PFSK-1 (cell line): ENCODE results near the gene ATM.

ENCODE experiments used
- FOXP2 ChIP-seq: optimal IDR thresholded peaks from 2 replicates; pipeline ENCODE3; 2011; ENCODE audit warnings: borderline replicate concordance, control low read depth, inconsistent platforms; ENCODE audit not compliant: insufficient read depth; ENCODE audit errors: extremely low read length, extremely low read depth
- POLR2AphosphoS5 ChIP-seq: IDR thresholded peaks from 2 replicates; pipeline ENCODE4 v1.6.1; 2012; ENCODE audit warnings: low read depth, mild to moderate bottlenecking, control low read depth, low read length, moderate library complexity
- SIN3A ChIP-seq: IDR thresholded peaks from 2 replicates; pipeline ENCODE4 v1.6.1; 2012; ENCODE audit warnings: mild to moderate bottlenecking, low read length, moderate library complexity, borderline replicate concordance; ENCODE audit not compliant: insufficient read depth
- TAF1 ChIP-seq: IDR thresholded peaks from 2 replicates; pipeline ENCODE4 v1.6.1; 2012; ENCODE audit warnings: low read length, control low read depth, borderline replicate concordance; ENCODE audit not compliant: insufficient read depth
- TF ChIP-seq, protein P1 (sequence below), 2 experiments: IDR thresholded peaks; 2 replicates each; pipeline versions ENCODE4 v1.6.1 to v1.8.0; 2011 to 2012; ENCODE audit warnings: low read depth in 2 of 2, low read length in 2 of 2, control low read depth in 1 of 2, inconsistent platforms in 1 of 2, mild to moderate bottlenecking in 1 of 2, moderate library complexity in 1 of 2; ENCODE audit not compliant: insufficient read depth in 1 of 2

The ATM gene

DNA sequence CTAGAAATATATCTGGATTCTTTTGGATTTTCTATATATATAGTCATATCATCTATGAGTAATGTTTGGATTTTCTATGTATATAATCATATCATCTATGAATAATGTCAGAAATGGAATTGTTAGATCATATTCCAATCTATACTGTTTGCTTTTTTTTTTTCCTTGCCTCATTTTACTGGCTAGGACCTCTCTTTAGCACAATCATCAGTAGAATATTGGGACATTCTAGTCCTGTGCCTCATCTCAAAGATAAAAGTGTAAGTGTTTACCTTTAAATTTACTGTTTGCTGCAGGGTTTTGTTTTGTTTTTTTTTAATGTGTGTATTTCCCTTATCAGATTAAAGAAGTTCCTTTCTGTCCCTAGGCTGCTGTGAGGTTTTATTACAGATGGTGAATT, 147.4 kb downstream of the ATM start:
- no peak for TF ChIP-seq SIN3A
- TF ChIP-seq POLR2AphosphoS5 = no peak
- no peak for TF ChIP-seq FOXP2
- TF ChIP-seq, protein P1, sequence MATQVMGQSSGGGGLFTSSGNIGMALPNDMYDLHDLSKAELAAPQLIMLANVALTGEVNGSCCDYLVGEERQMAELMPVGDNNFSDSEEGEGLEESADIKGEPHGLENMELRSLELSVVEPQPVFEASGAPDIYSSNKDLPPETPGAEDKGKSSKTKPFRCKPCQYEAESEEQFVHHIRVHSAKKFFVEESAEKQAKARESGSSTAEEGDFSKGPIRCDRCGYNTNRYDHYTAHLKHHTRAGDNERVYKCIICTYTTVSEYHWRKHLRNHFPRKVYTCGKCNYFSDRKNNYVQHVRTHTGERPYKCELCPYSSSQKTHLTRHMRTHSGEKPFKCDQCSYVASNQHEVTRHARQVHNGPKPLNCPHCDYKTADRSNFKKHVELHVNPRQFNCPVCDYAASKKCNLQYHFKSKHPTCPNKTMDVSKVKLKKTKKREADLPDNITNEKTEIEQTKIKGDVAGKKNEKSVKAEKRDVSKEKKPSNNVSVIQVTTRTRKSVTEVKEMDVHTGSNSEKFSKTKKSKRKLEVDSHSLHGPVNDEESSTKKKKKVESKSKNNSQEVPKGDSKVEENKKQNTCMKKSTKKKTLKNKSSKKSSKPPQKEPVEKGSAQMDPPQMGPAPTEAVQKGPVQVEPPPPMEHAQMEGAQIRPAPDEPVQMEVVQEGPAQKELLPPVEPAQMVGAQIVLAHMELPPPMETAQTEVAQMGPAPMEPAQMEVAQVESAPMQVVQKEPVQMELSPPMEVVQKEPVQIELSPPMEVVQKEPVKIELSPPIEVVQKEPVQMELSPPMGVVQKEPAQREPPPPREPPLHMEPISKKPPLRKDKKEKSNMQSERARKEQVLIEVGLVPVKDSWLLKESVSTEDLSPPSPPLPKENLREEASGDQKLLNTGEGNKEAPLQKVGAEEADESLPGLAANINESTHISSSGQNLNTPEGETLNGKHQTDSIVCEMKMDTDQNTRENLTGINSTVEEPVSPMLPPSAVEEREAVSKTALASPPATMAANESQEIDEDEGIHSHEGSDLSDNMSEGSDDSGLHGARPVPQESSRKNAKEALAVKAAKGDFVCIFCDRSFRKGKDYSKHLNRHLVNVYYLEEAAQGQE (IDR thresholded peaks at IDR 0.05; ENCODE audit: insufficient read depth in 1 of 2, low read depth in 2 of 2, low read length in 2 of 2) = no peak
- no peak for TF ChIP-seq TAF1

GRCh38 chr11:108370990-108371389, 148.1 kb downstream of the ATM start:
- TF ChIP-seq, protein P1 (IDR thresholded peaks at IDR 0.05; ENCODE audit: insufficient read depth in 1 of 2, low read depth in 2 of 2, low read length in 2 of 2) = no peak
- TF ChIP-seq TAF1 (no peak), SIN3A (no peak), POLR2AphosphoS5 (no peak), FOXP2 (no peak)

- TF ChIP-seq TAF1 (no peak), FOXP2 (no peak), SIN3A (no peak), POLR2AphosphoS5 (no peak)
- TF ChIP-seq, protein P1 (IDR thresholded peaks at IDR 0.05; ENCODE audit: insufficient read depth in 1 of 2, low read depth in 2 of 2, low read length in 2 of 2) = no peak
These were observed 165.7 kb downstream of the ATM start for GRCh38 chr11:108388576-108388975.

DNA sequence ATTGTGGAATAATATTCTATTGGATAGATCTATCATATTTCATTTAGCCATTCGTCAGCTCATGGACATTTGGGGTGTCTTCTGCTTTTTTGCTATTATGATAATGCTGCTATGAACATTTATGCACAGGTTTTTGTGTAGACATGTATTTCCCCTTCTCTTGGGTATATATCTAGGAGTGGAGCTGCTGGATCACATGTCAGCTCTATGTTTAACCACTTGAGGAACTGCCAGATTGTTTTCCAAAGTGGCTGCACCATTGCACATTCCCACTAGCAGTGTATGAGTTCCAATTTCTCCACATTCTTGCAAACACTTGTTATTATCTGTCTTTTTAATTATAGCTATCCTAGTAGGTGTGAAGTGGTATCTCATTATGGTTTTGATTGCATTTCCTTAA, 169.5 kb downstream of the ATM start:
- TF ChIP-seq SIN3A (no peak), POLR2AphosphoS5 (no peak), TAF1 (no peak), FOXP2 (no peak)
- TF ChIP-seq, protein P1 (IDR thresholded peaks at IDR 0.05; ENCODE audit: insufficient read depth in 1 of 2, low read depth in 2 of 2, low read length in 2 of 2) = no peak

- TF ChIP-seq, protein P1 (IDR thresholded peaks at IDR 0.05; ENCODE audit: insufficient read depth in 1 of 2, low read depth in 2 of 2, low read length in 2 of 2) = no peak
- TF ChIP-seq SIN3A (no peak), POLR2AphosphoS5 (no peak), TAF1 (no peak)
These were observed 170.2 kb downstream of the ATM start for GRCh38 chr11:108393046-108393445.
